Cardiac muscle cell (in vitro differentiated cells and primary cell): Measurements from ENCODE around the gene PPP4C. TPM values are rescaled to one million over a fixed set of nuclear protein-coding genes. Genes with fewer than 3 reads are reported as not detected.

Experiments
- DNase-seq, 2 donors: peaks; one replicate each; pipeline versions ENCODE4 v3.0.0 to v3.0.0-alpha.2; 2010 to 2017; ENCODE audit warnings: low read depth in 1 of 2, low spot score in 1 of 2
- H3K27ac ChIP-seq: fragments of 200-600 bp; sonication (generic); 2 replicates; pipeline ENCODE4 v1.5.1; 2016
- H3K27me3 ChIP-seq: fragments of 200-600 bp; sonication (generic); 2 replicates; pipeline ENCODE4 v1.6.0; 2016; ENCODE audit warnings: control low read depth
- H3K36me3 ChIP-seq: fragments of 200-600 bp; sonication (generic); 2 replicates; pipeline ENCODE4 v1.5.1; 2016; ENCODE audit warnings: control low read depth
- H3K4me1 ChIP-seq: fragments of 200-600 bp; sonication (generic); 2 replicates; pipeline ENCODE4 v1.8.1; 2017; ENCODE audit warnings: low read depth, mild to moderate bottlenecking, mixed run types
- H3K4me3 ChIP-seq: fragments of 200-600 bp; sonication (generic); 2 replicates; pipeline ENCODE4 v1.5.1; 2016; ENCODE audit warnings: mild to moderate bottlenecking
- H3K9me3 ChIP-seq: fragments of 200-600 bp; sonication (generic); 2 replicates; pipeline ENCODE4 v1.5.1; 2017; ENCODE audit warnings: low read depth, mild to moderate bottlenecking, control low read depth
- polyA plus RNA-seq: library from polyadenylated mRNA; unstranded; fragments of >200 nt; fragmentation: Nextera tagmentation; extraction: Ambion mirVana; gene quantifications from 2 replicates; pipeline ENCODE4 v1.2.1, GENCODE V29; 2016
- total RNA-seq: library from RNA; depleted of rRNA; stranded (reverse); fragments of >200 nt; gene quantifications from 2 replicates; pipeline ENCODE4 v1.2.3, GENCODE V29; 2016
- TF ChIP-seq, protein P1 (sequence below): IDR thresholded peaks from 2 replicates; pipeline ENCODE4 v1.5.1; 2012; ENCODE audit warnings: low read depth, mild to moderate bottlenecking, low read length

The PPP4C gene
- total and polyA plus RNA-seq, 2 experiments from 2014 or later = 94.3 to 217 TPM

GRCh38 chr16:30065943-30066760 is 9.6 kb upstream of the PPP4C start:
- TF ChIP-seq, protein P1, sequence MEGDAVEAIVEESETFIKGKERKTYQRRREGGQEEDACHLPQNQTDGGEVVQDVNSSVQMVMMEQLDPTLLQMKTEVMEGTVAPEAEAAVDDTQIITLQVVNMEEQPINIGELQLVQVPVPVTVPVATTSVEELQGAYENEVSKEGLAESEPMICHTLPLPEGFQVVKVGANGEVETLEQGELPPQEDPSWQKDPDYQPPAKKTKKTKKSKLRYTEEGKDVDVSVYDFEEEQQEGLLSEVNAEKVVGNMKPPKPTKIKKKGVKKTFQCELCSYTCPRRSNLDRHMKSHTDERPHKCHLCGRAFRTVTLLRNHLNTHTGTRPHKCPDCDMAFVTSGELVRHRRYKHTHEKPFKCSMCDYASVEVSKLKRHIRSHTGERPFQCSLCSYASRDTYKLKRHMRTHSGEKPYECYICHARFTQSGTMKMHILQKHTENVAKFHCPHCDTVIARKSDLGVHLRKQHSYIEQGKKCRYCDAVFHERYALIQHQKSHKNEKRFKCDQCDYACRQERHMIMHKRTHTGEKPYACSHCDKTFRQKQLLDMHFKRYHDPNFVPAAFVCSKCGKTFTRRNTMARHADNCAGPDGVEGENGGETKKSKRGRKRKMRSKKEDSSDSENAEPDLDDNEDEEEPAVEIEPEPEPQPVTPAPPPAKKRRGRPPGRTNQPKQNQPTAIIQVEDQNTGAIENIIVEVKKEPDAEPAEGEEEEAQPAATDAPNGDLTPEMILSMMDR = no peak
- peak; percentile 37 to 72 for DNase-seq
- Histone ChIP-seq H3K27ac (peak overlapping the region; percentile 92), H3K4me3 (peak overlapping the region; percentile 85), H3K27me3 (no peaks in the 10 kb centered on the region), H3K36me3 (peaks cover 42% of the 10 kb centered on the region), H3K4me1 (peaks cover 34% of the 10 kb centered on the region), H3K9me3 (no peaks in the 10 kb centered on the region)

DNA sequence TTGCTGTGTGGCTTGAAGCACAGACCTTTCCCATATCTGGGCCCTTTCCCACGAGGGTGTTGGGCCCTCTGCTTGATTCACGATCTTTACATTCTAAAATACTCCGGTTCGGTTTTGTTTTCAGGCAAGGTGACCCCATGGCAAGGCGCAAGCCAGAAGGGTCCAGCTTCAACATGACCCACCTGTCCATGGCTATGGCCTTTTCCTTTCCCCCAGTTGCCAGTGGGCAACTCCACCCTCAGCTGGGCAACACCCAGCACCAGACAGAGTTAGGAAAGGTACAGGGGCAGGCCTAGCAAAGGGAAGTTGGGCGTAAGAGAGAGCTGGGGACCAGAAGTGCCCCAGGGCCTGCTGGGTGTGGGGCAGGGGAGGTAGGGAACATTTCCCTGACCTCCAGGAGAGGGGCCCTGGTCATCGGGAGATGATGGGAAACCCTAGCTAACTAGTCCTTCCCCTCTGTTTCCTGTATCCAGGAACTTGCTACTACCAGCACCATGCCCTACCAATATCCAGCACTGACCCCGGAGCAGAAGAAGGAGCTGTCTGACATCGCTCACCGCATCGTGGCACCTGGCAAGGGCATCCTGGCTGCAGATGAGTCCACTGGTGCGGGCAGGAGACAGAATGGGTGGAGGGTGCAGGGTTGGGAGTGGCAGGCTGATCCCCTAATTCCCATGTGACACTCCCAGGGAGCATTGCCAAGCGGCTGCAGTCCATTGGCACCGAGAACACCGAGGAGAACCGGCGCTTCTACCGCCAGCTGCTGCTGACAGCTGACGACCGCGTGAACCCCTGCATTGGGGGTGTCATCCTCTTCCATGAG is 8.8 kb upstream of the PPP4C start:
- H3K27ac ChIP-seq = peak overlapping the region; percentile 92
- peaks cover 50% of the 10 kb centered on the region for H3K36me3 ChIP-seq
- DNase-seq = no peak
- TF ChIP-seq, protein P1 = no peak
- H3K4me3 ChIP-seq = peak overlapping the region; percentile 85
- H3K4me1 ChIP-seq = peaks cover 28% of the 10 kb centered on the region
- no peaks in the 10 kb centered on the region for H3K9me3 ChIP-seq
- H3K27me3 ChIP-seq = no peaks in the 10 kb centered on the region

- Histone ChIP-seq H3K4me3 (peak overlapping the region; percentile 85), H3K36me3 (peaks cover 55% of the 10 kb centered on the region), H3K27ac (peak overlapping the region; percentile 57)
Observed at GRCh38 chr16:30067584-30067916, 8.2 kb upstream of the PPP4C start.

GRCh38 chr16:30068333-30068732 is 7.5 kb upstream of the PPP4C start:
- DNase-seq = no peak
- H3K36me3 ChIP-seq = peaks cover 55% of the 10 kb centered on the region
- no peak overlapping the region for H3K4me3 ChIP-seq
- TF ChIP-seq, protein P1 = no peak
- peak overlapping the region; percentile 69 for H3K27ac ChIP-seq
- peaks cover 22% of the 10 kb centered on the region for H3K4me1 ChIP-seq
- no peaks in the 10 kb centered on the region for H3K27me3 ChIP-seq
- no peaks in the 10 kb centered on the region for H3K9me3 ChIP-seq

More at GRCh38 chr16:30067584-30067916, 8.2 kb upstream of the PPP4C start:
- no peak for DNase-seq
- Histone ChIP-seq H3K9me3 (no peaks in the 10 kb centered on the region), H3K4me1 (peaks cover 28% of the 10 kb centered on the region), H3K27me3 (no peaks in the 10 kb centered on the region)
- TF ChIP-seq, protein P1 = no peak

DNA sequence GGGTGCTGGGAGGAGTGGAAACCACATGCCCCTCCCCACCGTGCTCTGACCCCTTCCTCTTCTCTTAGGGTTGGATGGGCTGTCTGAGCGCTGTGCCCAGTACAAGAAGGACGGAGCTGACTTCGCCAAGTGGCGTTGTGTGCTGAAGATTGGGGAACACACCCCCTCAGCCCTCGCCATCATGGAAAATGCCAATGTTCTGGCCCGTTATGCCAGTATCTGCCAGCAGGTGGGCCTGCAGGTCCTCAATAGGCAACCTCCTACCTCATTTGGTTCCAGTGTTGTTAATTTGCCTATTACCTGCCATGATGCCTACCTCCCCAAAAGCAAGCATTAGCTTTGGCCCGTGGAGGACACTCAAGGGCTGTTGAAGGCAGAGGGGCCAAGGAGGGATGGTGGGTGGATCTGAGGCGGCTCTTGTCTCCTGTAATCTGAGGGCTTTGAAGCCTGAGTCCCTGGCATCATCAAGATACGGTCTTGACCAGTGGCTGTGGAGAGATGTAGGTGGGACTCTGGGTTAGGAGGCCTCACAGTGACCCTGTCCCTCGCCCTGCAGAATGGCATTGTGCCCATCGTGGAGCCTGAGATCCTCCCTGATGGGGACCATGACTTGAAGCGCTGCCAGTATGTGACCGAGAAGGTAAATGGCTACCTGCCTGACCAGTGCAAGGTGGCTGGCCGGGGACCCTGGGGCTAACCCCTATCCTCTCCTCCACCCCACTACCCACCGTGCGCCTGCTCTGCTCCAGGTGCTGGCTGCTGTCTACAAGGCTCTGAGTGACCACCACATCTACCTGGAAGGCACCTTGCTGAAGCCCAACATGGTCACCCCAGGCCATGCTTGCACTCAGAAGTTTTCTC is 6.8 kb upstream of the PPP4C start:
- Histone ChIP-seq H3K27me3 (no peaks in the 10 kb centered on the region), H3K27ac (peak overlapping the region; percentile 69), H3K4me1 (peaks cover 16% of the 10 kb centered on the region), H3K36me3 (peaks cover 55% of the 10 kb centered on the region), H3K4me3 (no peak overlapping the region), H3K9me3 (no peaks in the 10 kb centered on the region)
- TF ChIP-seq, protein P1 = peak; percentile 58
- DNase-seq = peak in 1 of 2 donors; percentile 30
